ENCODE results near the gene TIMM44. TPM values are rescaled to one million over a fixed set of nuclear protein-coding genes. Genes with fewer than 3 reads are reported as not detected.

TIMM44 gene
- total RNA-seq, 1 experiment from 2014 or later, result 142 TPM

DNA sequence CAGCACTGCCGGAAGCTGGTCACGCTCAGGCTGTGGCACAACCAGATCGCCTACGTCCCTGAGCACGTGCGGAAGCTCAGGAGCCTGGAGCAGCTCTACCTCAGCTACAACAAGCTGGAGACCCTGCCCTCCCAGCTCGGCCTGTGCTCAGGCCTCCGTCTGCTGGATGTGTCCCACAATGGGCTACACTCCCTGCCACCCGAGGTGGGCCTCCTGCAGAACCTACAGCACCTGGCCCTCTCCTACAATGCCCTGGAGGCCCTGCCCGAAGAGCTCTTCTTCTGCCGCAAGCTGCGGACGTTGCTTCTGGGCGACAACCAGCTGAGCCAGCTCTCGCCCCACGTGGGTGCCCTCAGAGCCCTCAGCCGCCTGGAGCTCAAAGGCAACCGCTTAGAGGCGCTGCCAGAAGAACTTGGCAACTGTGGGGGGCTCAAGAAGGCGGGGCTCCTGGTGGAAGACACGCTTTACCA lies 43.0 kb downstream of the TIMM44 start:
- ChIA-PET CTCF (interaction anchor here (0.6 to 2.7 kb wide), 11 partner anchors 11 to 220 kb away, joined by 3 to 18 read pairs (median 5); partner anchors contain the start of gene TRAPPC5), POLR2A (interaction anchor here (0.6 to 8.7 kb wide), 13 partner anchors 11 to 809 kb away, joined by 3 to 91 read pairs (median 4); partner anchors contain the start of genes LRRC8E and TIMM44)
- H3K27ac Mint-ChIP-seq (ENCODE audit: low read depth, unreplicated experiment), result no peak overlapping the region
- DNase-seq (ENCODE audit: unreplicated experiment), result no peak
- peaks cover 26% of the 10 kb centered on the region for H3K4me1 Mint-ChIP-seq (ENCODE audit: insufficient read depth, unreplicated experiment)
- H3K27me3 Mint-ChIP-seq (ENCODE audit: insufficient read depth, unreplicated experiment), result no peaks in the 10 kb centered on the region
- intact Hi-C loops (cut with micrococcal nuclease), result loop anchor here (5.0 kb wide), 1 partner anchor 48 kb away; no protein-coding TSS in a partner anchor
- no peaks in the 10 kb centered on the region for H3K9me3 Mint-ChIP-seq (ENCODE audit: unreplicated experiment)
- H3K36me3 Mint-ChIP-seq (ENCODE audit: insufficient read depth, unreplicated experiment), result peaks cover 22% of the 10 kb centered on the region
- TF ChIP-seq, protein P1, sequence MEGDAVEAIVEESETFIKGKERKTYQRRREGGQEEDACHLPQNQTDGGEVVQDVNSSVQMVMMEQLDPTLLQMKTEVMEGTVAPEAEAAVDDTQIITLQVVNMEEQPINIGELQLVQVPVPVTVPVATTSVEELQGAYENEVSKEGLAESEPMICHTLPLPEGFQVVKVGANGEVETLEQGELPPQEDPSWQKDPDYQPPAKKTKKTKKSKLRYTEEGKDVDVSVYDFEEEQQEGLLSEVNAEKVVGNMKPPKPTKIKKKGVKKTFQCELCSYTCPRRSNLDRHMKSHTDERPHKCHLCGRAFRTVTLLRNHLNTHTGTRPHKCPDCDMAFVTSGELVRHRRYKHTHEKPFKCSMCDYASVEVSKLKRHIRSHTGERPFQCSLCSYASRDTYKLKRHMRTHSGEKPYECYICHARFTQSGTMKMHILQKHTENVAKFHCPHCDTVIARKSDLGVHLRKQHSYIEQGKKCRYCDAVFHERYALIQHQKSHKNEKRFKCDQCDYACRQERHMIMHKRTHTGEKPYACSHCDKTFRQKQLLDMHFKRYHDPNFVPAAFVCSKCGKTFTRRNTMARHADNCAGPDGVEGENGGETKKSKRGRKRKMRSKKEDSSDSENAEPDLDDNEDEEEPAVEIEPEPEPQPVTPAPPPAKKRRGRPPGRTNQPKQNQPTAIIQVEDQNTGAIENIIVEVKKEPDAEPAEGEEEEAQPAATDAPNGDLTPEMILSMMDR (IDR thresholded peaks at IDR 0.05; ENCODE audit: unreplicated experiment), result no peak
- BruUV-seq (replicated peaks), result no TSS peak
- peak overlapping the region; percentile 50 for H3K4me3 Mint-ChIP-seq (ENCODE audit: unreplicated experiment)

DNA sequence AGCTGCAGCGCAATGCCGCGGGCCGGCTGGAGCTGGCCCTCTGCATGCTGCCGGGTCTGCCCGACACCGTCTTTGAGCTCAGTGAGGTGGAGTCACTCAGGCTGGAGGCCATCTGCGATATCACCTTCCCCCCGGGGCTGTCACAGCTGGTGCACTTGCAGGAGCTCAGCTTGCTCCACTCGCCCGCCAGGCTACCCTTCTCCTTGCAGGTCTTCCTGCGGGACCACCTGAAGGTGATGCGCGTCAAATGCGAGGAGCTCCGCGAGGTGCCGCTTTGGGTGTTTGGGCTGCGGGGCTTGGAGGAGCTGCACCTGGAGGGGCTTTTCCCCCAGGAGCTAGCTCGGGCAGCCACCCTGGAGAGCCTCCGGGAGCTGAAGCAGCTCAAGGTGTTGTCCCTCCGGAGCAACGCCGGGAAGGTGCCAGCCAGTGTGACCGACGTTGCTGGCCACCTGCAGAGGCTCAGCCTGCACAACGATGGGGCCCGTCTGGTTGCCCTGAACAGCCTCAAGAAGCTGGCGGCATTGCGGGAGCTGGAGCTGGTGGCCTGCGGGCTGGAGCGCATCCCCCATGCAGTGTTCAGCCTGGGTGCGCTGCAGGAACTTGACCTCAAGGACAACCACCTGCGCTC lies 43.6 kb downstream of the TIMM44 start:
- Mint-ChIP-seq H3K27ac (ENCODE audit: low read depth, unreplicated experiment) (no peak overlapping the region), H3K27me3 (ENCODE audit: insufficient read depth, unreplicated experiment) (no peaks in the 10 kb centered on the region), H3K4me1 (ENCODE audit: insufficient read depth, unreplicated experiment) (peaks cover 22% of the 10 kb centered on the region), H3K9me3 (ENCODE audit: unreplicated experiment) (no peaks in the 10 kb centered on the region), H3K4me3 (ENCODE audit: unreplicated experiment) (no peak overlapping the region), H3K36me3 (ENCODE audit: insufficient read depth, unreplicated experiment) (peaks cover 20% of the 10 kb centered on the region)
- DNase-seq (ENCODE audit: unreplicated experiment), result no peak
- TF ChIP-seq, protein P1 (IDR thresholded peaks at IDR 0.05; ENCODE audit: unreplicated experiment), result no peak
- POLR2A ChIA-PET, result interaction anchor here (0.8 to 8.7 kb wide), 8 partner anchors 10 to 280 kb away, joined by 3 to 91 read pairs (median 4); partner anchors contain the start of gene LRRC8E
- BruUV-seq (replicated peaks), result no TSS peak
- CTCF ChIA-PET, result interaction anchor here (0.6 to 2.8 kb wide), 7 partner anchors 17 to 219 kb away, joined by 3 to 18 read pairs (median 5); partner anchors contain the start of gene TRAPPC5
- intact Hi-C loops (cut with micrococcal nuclease), result loop anchor here (5.0 kb wide), 1 partner anchor 48 kb away; no protein-coding TSS in a partner anchor

DNA sequence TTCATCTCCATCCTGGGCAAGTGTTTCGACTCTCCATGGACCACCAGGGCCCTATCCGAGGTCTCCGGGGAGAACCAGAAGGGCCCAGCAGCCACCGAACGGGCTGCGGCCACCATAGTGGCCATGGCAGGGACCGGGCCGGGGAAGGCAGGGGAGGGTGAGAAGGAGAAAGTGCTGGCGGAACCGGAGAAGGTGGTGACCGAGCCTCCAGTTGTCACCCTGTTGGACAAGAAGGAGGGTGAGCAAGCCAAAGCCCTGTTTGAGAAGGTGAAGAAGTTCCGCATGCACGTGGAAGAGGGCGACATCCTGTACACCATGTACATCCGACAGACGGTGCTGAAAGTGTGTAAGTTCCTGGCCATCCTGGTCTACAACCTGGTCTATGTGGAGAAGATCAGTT lies 44.5 kb downstream of the TIMM44 start:
- peaks cover 22% of the 10 kb centered on the region for H3K4me1 Mint-ChIP-seq (ENCODE audit: insufficient read depth, unreplicated experiment)
- ChIA-PET POLR2A (interaction anchor here (2.2 to 8.7 kb wide), 3 partner anchors 9 to 30 kb away, joined by 7 to 91 read pairs (median 53); partner anchors contain the start of gene LRRC8E), CTCF (interaction anchor here (2.7 to 2.8 kb wide), 2 partner anchors 30 to 46 kb away, joined by 18 read pairs; no protein-coding TSS in a partner anchor)
- no peak overlapping the region for H3K27ac Mint-ChIP-seq (ENCODE audit: low read depth, unreplicated experiment)
- TF ChIP-seq, protein P1 (IDR thresholded peaks at IDR 0.05; ENCODE audit: unreplicated experiment), result no peak
- H3K9me3 Mint-ChIP-seq (ENCODE audit: unreplicated experiment), result no peaks in the 10 kb centered on the region
- intact Hi-C loops (cut with micrococcal nuclease), result no loop called here
- no peaks in the 10 kb centered on the region for H3K27me3 Mint-ChIP-seq (ENCODE audit: insufficient read depth, unreplicated experiment)
- no TSS peak for BruUV-seq (replicated peaks)
- H3K36me3 Mint-ChIP-seq (ENCODE audit: insufficient read depth, unreplicated experiment), result peaks cover 27% of the 10 kb centered on the region
- DNase-seq (ENCODE audit: unreplicated experiment), result no peak
- no peak overlapping the region for H3K4me3 Mint-ChIP-seq (ENCODE audit: unreplicated experiment)

DNA sequence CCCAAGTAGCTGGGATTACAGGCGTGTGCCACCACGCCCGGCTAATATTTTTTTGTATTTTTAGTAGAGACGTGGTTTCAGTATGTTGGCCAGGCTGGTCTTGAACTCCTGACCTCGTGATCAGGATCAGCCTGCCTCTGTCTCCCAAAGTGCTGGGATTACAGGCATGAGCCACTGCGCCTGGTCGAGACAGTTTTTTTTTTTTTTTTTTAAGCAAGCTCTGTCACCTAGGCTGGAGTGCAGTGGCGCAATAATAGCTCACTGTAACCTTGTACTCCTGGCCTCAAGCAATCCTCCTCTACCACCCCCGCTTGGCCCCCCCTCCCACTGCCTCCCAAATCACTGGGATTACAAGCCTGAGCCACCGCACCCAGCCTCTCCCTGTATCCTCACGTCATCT lies 46.2 kb downstream of the TIMM44 start:
- no TSS peak for BruUV-seq (replicated peaks)
- ChIA-PET CTCF (interaction anchor here (1.4 to 2.8 kb wide), 2 partner anchors 28 to 45 kb away, joined by 4 to 18 read pairs; no protein-coding TSS in a partner anchor), POLR2A (interaction anchor here (1.3 to 8.7 kb wide), 5 partner anchors 9 to 47 kb away, joined by 3 to 91 read pairs (median 7); partner anchors contain the start of gene LRRC8E)
- Mint-ChIP-seq H3K4me1 (ENCODE audit: insufficient read depth, unreplicated experiment) (peaks cover 22% of the 10 kb centered on the region), H3K4me3 (ENCODE audit: unreplicated experiment) (no peak overlapping the region), H3K27ac (ENCODE audit: low read depth, unreplicated experiment) (peak overlapping the region; percentile 91), H3K27me3 (ENCODE audit: insufficient read depth, unreplicated experiment) (no peaks in the 10 kb centered on the region), H3K36me3 (ENCODE audit: insufficient read depth, unreplicated experiment) (peaks cover 18% of the 10 kb centered on the region), H3K9me3 (ENCODE audit: unreplicated experiment) (no peaks in the 10 kb centered on the region)
- DNase-seq (ENCODE audit: unreplicated experiment), result peak; percentile 89
- intact Hi-C loops (cut with micrococcal nuclease), result no loop called here
- TF ChIP-seq, protein P1 (IDR thresholded peaks at IDR 0.05; ENCODE audit: unreplicated experiment), result no peak

All from MCF 10A (cell line).